HG03521 (cell line): ENCODE data around the gene ASCC1.
"Not testable (repeated sequence)": the region's sequence is repeated elsewhere in the genome, so short reads cannot be mapped to it uniquely, and the experiment has no call there.

Source experiments
- ATAC-seq: cut with Tn5 transposase; IDR thresholded peaks from one replicate; pipeline ENCODE4 v1.9.1; 2021; ENCODE audit warnings: mild to moderate bottlenecking, moderate library complexity; ENCODE audit not compliant: unreplicated experiment

ASCC1 gene

DNA sequence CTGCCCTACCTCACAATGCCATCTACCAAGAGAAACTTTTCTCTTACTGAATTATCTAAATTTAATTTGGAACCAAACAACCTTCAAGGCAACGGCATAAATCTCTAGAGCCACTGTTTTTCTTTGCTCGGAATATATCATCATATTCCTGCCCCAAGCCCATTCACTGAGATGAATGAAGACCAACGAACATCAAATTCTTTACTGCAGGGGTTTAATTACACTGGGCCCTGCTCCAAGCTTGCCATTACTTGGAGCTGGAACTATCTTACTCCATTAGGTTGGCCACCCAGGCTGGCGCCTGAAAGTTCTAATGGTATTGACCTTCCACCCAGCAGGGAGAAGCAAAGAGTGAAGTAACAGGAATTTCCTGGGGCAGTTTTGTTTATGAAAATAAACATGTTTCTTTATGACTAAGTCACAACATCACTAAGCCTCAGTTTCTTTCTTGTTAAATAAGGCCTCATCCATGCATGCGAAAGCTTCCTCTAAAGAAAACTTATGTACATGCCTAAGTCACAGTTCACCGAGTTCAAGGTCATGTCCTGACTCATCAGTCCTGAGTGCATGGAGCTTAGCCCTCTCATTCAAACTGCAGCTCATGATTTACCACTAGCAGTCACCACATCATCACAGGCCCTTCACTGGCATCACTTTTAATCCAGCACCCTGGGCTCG is 42.3 kb downstream of the ASCC1 start:
- no peak for ATAC-seq

DNA sequence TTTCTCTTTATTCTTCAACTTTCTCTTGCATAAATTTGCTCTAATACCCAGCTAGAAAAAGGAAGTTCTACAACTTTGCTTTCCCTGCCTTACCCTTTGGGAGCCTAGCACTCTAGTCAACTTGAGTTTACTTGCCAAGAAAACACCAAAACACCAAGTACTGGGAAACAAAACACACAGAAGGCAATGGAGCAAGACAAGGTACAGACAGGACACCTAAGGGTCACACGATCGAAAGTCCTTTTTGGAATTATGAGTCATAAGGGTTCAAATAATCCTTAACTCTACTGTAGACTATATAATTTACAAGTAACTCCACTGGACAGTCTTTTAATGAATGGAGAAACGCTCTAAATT is 42.8 kb downstream of the ASCC1 start:
- ATAC-seq, result no peak

DNA sequence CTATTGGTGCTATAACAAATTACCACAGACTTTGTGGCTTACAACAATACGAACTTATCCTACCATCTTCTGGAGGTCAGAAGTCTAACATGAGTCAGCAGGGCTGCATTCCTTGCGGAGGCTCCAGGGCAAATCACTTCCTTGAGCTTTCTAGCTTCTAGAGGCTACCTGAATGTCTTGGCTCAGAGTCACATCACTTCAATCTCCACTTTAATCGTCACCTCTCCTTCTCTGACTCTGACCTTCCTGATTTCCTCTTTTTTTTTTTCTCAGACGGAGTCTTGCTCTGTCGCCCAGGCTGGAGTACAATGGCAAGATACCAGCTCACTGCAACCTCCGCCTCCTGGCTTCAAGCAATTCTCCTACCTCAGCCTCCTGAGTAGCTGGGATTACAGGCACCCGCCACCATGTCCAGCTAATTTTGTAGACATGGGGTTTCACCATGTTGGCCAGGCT is 44.9 kb downstream of the ASCC1 start:
- no peak for ATAC-seq

DNA sequence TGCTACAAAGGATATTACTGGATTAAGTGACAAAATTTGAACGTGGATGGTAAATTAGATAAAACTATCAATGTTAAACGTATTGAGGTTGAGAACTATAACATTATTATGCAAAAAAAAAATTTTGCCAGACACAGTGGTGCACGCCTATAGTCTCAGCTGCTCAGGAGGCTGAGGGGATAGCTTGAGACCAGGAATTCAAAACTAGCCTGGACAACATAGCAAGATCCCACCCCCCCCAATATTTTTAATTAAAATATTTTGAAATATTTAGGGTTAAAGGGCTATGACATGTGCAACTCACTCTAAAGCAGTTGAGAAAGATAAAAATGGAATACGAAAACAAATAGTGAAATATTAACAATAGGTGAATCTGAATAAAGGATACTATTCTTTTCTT is 45.3 kb downstream of the ASCC1 start:
- ATAC-seq, result no peak

DNA sequence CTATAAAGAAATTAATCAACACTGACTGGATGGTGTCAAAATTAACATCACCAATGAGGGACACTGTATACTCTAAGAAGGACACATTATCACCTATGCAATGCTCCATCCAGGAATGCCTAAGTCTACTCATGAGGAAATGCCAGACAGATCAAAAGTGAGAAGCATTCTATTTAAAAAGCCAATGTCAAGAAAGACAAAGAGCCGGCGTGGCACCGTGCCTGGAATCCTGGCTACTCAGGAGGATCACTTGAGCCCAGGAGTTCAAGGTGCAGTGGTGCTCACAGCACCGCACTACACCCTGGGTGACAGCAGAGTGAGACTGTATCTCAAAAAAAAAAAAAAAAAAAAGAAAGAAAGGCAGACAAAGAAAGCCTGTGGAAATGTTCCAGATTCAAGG is 45.8 kb downstream of the ASCC1 start:
- ATAC-seq, result no peak

DNA sequence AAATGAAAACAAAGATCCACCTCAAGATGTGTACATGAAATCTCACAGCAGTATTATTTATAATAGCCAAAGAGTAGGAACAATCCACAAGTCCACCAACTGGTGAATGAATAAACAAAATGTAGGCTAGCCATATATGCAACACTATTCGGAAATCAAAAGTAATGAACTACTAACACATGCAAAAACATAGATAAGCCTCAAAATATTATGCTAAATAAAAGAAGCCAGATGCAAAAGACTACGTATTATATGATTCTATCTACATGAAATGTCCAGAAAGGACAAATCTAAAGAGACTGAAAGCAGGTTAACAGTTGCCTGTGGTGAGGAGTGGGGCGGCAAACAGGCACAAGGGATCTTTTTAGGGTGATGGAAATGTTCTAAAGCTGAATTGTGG is 49.0 kb downstream of the ASCC1 start:
- no peak for ATAC-seq

DNA sequence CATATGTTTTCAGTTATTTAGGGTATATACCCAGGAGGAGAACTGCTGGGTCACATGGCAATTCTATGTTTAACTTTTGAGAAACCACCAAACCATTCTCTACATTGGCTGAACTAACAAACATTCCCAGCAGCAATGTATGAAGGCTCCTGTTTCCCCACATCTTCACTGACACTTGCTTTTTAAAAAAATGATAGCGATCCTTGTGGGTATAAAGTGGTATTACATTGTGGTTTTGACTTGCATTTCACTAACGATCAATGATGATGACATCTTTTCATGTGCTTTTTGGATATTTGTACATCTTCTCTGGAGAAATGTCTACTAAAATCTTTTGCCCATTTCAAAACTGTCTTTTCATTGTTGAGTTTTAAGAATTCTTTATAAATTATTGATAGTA is 51.5 kb downstream of the ASCC1 start:
- no peak for ATAC-seq

DNA sequence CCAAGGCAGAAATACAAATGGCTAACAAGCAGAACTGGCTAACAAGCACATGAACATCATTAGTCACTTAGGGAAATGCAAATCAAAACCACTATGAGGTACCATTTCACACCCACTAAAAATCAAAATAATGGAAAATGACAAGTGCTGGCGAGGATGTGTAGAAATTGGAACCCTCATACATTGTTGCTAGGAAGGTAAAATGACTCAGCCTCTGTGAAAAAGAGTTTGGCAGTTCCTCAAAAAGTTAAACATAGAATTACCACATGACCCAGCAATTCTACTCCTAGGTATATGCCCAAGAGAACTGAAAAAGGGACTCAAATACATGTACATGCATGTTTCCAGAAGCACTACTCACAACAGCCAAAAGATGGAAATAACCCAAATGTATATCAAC is 53.1 kb downstream of the ASCC1 start:
- no peak for ATAC-seq

DNA sequence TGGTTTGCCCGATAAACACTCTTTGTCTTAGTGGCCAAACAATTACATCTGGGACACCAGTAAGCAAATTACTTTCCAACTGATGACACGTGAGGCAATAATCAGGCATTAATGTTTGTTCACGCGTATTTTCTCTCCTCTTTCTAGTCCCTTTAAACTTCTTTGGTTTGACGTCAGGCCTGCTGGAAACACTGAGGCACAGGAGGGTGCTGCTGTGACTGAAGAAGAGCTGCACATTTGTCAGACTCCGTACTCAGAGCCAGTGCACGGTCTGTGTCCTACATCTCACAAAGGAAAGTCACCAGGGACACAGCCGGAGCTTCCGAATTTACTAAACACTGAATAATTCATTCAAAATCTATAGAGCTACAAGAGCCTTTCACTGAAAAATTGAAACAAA is 57.9 kb downstream of the ASCC1 start:
- ATAC-seq, result no peak

DNA sequence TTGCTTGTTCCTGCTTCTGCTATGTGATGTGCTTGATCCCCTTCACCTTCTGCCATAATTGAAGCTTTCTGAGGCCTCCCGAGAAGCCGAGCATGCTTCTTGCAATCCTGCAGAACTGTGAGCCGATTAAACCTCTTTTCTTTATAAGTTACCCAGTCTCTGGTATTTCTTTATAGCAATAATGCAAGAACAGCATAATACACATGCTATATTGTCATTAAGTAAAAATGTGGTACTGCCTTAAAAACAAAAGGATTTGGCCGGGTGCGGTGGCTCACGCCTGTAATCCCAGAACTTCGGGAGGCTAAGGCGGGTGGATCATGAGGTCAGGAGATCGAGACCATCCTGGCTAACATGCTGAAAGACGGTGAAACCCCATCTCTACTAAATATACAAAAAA is 59.9 kb downstream of the ASCC1 start:
- no peak for ATAC-seq

DNA sequence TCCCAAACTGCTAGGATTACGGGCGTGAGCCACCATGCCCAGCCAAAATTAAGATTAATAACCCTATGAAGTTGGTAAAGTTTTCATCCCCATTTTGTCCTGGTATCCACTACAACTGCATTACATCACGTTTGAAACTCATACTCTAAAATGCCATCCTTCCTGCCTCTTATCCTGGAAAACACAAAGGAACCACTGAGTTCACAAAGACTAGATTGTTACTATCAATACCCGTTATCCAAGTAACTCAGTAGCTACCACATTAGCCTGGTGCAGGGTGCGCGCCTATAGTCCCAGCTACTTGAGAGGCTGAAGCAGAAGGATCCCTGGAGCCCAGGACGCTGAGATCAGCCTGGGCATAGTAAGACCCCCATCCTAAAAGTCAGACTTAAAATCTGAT is 63.8 kb downstream of the ASCC1 start:
- no peak for ATAC-seq

DNA sequence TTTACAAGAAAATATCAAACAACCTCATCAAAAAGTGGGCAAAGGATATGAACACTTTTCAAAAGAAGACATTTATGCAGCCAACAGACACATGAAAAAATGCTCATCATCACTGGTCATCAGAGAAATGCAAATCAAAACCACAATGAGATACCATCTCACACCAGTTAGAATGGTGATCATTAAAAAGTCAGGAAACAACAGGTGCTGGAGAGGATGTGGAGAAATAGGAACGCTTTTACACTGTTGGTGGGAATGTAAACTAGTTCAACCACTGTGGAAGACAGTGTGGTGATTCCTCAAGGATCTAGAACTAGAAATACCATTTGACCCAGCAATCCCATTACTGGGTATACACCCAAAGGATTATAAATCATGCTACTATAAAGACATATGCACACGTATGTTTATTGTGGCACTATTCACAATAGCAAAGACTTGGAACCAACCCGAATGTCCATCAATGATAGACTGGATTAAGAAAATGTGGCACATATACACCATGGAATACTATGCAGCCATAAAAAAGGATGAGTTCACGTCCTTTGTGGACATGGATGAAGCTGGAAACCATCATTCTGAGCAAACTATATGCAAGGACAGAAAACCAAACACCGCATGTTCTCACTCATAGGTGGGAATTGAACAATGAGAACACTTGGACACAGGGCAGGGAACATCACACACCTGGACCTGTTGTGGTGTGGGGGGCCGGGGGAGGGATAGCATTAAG is 65.2 kb downstream of the ASCC1 start:
- ATAC-seq, result not testable (repeated sequence)

DNA sequence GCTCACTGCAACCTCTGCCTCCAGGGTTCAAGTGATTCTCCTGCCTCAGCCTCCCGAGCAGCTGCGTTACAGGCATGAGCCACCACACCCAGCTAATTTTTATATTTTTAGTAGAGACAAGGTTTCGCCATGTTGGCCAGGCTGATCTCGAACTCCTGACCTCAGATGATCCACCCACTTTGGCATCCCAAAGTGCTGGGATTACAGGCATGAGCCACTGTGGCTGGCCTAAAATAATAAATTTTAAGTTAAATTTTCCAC is 68.8 kb downstream of the ASCC1 start:
- ATAC-seq, result not testable (repeated sequence)

DNA sequence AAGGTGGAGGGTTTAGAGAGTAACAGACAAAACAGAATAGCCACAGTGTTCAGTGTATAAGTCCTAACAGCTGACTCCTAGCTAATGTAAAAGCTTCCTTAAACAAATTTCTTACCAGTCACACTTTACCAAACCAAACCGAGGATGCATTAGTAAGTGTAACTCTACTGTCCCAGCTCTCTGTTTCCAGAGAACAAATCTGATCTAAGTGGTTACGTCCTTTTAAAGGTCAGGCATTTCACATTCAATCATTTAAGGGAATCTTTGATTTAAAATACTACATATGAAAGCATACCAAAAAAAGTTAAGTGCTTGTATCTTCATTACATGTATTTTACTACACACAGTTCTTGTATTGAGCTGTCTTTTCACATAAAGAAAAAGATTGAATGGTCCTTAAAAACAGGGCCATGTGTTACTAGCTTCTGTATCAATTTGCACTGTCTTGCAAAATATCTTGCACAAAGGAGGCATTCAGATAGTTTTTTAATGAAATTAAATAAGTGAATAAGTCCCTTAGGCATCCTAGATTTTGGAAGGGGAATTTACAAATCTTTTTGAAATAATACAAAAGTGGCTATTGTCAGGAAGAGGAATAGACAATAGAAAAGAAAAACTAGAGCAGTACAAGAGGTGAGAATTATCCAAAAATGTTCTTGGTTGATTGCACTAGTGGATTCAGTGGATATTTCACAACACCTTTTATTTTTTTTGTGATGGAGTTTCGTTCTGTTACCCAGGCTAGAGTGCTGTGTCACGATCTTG is 69.3 kb downstream of the ASCC1 start:
- no peak for ATAC-seq

DNA sequence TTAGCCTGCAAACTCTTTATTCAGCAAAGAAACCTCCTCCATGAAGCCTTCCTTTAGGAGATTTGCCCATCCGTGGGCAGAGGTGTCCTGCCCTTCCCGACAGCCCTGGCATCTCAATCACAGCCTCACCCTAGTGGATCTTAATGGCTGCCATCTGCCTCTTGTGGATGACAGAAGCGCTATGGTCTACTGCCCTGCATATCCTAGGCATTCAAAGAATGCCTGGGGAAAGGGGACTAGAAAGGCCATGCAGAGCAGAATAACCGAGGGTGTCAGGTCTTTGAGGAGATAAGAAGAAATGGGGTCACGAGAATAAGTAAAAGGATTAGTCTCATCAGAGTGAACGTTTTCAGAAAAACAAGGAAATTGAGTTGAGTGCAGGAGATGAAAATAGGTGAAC is 70.0 kb downstream of the ASCC1 start:
- no peak for ATAC-seq

DNA sequence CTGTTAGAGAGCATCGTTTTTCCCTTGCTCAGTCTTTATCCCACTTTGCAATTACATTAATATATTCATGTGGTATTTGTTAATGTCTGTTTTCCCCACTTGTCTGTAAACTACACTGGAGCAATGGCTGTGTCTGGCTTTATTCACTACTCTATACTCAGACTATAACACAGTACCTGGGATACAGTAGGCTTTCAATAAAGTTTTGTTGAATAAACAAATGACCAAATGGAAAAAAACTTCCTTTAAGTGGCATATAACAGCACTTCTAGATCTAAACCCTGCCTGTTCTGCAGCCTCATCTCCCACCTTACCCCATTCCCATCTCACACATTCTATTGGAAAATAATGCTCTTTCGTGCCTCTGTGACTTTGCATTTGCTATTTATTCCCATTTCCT is 70.4 kb downstream of the ASCC1 start:
- ATAC-seq, result no peak

DNA sequence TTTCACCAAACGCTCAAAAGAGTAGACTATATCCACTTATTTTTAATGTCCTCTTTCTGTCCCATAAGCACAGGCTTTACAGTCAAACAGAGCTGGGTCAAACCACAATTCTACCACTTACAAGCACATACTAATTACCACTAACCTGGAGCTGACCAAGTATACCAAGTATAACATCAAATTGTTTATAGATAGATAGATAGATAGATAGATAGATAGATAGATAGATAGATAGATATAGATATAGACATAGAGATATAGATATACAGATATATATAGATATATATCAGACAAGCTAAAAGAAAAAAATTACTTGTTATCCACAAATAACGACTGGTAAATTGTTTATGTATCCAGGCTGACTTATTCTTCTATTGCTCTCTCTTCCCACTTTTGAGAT is 75.2 kb downstream of the ASCC1 start:
- ATAC-seq, result no peak

DNA sequence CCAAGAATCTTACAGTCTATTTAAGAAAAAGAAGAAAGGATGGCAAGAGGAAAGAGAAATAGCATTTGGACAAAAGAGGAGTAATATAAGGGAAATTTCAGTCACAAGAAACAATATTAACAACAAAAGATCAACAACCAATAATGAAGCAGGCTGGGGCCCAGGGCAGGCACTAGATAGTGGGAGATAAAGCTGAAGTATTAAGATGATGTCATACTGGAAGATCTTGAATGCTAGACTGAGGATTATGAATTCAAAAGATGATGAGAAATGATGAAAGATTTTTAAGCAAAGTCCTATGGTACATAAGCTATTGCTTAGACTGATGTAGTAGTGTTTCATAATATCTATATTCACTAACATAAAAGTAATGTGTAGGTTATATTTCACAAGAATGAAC is 75.9 kb downstream of the ASCC1 start:
- ATAC-seq, result no peak

DNA sequence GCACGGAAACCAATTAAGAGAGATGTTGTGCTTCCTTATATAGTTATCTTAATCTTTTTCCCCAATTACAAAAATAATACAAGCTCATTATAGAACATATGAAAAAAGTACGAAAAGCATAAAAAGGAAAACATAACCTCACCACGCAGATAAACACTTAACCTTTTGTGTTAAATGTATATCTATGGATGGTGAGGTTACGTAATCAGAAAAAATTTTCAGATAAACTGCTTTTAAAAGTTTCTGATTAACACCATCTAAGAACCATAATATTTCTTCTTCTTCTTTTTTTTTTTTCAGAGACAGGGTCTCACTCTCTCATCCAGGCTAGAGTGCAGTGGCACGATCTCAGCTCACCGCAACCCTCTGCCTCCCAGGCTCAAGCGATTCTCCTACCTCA is 78.5 kb downstream of the ASCC1 start:
- ATAC-seq, result no peak

DNA sequence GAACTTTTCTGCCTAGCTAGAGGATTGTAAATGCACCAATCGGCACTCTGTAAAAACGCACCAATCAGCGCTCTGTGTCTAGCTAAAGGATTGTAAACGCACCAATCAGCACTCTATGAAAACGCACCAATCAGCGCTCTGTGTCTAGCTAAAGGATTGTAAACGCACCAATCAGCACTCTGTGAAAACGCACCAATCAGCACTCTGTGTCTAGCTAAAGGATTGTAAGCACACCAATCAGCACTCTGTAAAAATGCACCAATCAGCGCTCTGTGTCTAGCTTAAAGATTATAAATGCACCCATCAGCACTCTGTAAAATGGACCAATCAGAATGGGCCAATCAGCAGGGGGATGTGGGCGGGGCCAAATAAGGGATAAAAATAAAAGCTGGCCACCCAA is 79.9 kb downstream of the ASCC1 start:
- ATAC-seq, result not testable (repeated sequence)

DNA sequence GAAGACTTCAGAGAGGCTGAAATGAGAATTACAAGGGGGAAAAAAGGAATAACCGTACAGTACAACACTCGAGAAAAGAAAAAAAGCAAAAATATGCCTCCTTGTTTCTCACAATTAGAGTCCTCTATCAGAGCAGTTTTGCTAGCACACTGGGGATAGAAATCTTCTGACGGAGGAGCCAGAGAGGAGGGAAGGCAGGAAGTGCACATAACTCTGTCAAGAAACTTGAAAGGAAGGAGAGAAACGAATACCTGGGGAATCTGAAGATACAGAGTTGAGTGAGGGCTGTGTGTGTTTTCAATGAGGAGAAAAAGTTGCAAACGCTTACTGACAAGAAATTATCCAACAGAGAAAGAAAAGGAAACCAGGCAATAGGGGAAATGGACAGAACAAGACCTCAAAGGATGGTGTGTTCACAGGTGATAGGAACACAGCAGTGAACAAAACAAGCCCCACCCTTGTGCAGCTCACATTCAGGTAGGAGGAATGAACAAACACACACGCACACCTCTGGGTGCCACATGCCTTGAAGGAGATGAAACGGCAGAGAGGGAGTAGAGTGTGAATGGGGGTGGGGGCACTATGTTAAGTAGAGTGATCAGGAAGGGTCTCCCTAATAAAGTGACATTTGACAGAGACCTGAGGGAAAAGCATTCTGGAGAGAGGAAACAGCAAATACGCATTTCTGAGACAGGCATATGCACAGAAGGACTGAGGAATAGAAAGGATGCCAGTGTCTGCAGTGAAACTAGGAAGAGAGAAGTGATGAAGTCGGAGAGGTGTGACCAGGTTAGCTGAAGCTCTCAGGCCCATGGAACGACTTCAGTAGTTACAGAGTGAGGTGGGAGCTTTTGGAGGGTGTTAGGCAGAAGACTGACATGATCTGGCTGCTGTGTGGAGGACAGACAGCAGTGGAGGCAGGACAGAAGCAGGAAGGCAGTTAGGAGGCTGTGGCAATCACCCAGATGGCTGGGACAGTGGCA is 81.0 kb downstream of the ASCC1 start:
- ATAC-seq, result no peak
